ENCODE data around the gene S100A3.
"Not testable (repeated sequence)": the region's sequence is repeated elsewhere in the genome, so short reads cannot be mapped to it uniquely, and the experiment has no call there.

S100A3 gene

GRCh38 chr1:153568367-153569099 lies 19.5 kb upstream of the S100A3 start:
- DNase-seq: peak; percentile 89 to 91

- peak; percentile 41 to 49 for DNase-seq
These were observed 18.7 kb upstream of the S100A3 start for GRCh38 chr1:153567621-153568366.

GRCh38 chr1:153566414-153567371 lies 17.6 kb upstream of the S100A3 start:
- DNase-seq: peak; percentile 76 to 80

- peak; percentile 48 to 50 for DNase-seq
These were observed 16.7 kb upstream of the S100A3 start, which contains the start of gene S100A2 for GRCh38 chr1:153565529-153566374. TSS of gene S100A2 (minus strand) at chr1:153565844. CDS start at chr1:153563877, 1,967 bp downstream.

- no peak for DNase-seq
These were observed 14.9 kb upstream of the S100A3 start for GRCh38 chr1:153563991-153564390.

- no peak for DNase-seq
These were observed 14.4 kb upstream of the S100A3 start for GRCh38 chr1:153563483-153563901.

- DNase-seq: not testable (repeated sequence)
These were observed 13.0 kb upstream of the S100A3 start for GRCh38 chr1:153562021-153562420.

GRCh38 chr1:153561466-153561985 lies 12.5 kb upstream of the S100A3 start:
- no peak for DNase-seq

- DNase-seq: no peak
These were observed 11.9 kb upstream of the S100A3 start for GRCh38 chr1:153560771-153561465.

GRCh38 chr1:153560241-153560640 lies 11.2 kb upstream of the S100A3 start:
- DNase-seq: no peak

GRCh38 chr1:153557877-153558276 lies 8.8 kb upstream of the S100A3 start:
- no peak for DNase-seq

- DNase-seq: no peak
These were observed 7.3 kb upstream of the S100A3 start for GRCh38 chr1:153556348-153556747.

GRCh38 chr1:153553830-153554541 lies 4.9 kb upstream of the S100A3 start:
- DNase-seq: no peak

- DNase-seq: no peak
These were observed 4.0 kb upstream of the S100A3 start for GRCh38 chr1:153553096-153553495.

GRCh38 chr1:153552335-153552734 lies 3.3 kb upstream of the S100A3 start:
- no peak for DNase-seq

- no peak for DNase-seq
These were observed 1.9 kb upstream of the S100A3 start for GRCh38 chr1:153550827-153551500.

GRCh38 chr1:153550398-153550758 lies 1.3 kb upstream of the S100A3 start:
- no peak for DNase-seq

GRCh38 chr1:153549741-153550397 lies 811 bp upstream of the S100A3 start:
- no peak for DNase-seq
